Cardiac septum (tissue), 1 donor: ENCODE measurements around the gene PLG. TPM values are rescaled to one million over a fixed set of nuclear protein-coding genes. Genes with fewer than 3 reads are reported as not detected.
"Not testable (repeated sequence)": the region's sequence is repeated elsewhere in the genome, so short reads cannot be mapped to it uniquely, and the experiment has no call there.

ENCODE experiments used
- DNase-seq: peaks from one replicate; pipeline ENCODE4 v3.0.0-alpha.2; 2020; ENCODE audit warnings: low spot score
- intact Hi-C: fragments of 100-400 bp; cut with DNase I; formaldehyde crosslinking; loops from one replicate; pipeline ENCODE4 v1.14.0; 2022
- total RNA-seq: library from RNA; stranded (reverse); fragmentation: NEBNext Ultra II Directional; extraction: Animal tissue kit (Norgen Biotek cat#: 25700); gene quantifications from one replicate; pipeline ENCODE4 v1.2.1, GENCODE V29; 2021
- donor health status: DM: no; HTN: no; CAD: no.

PLG gene
- total RNA-seq, 1 donor from 2014 or later = not detected

GRCh38 chr6:160766989-160767646 is 65.1 kb downstream of the PLG start:
- intact Hi-C loops = no loop called here
- no peak for DNase-seq

- no peak for DNase-seq
- intact Hi-C loops = no loop called here
Observed at GRCh38 chr6:160767647-160768019, 65.6 kb downstream of the PLG start.

GRCh38 chr6:160768101-160768500 is 66.1 kb downstream of the PLG start:
- no peak for DNase-seq
- intact Hi-C loops = no loop called here

GRCh38 chr6:160774399-160774798 is 72.4 kb downstream of the PLG start:
- intact Hi-C loops = no loop called here
- no peak for DNase-seq

- no peak for DNase-seq
- intact Hi-C loops = no loop called here
Observed at GRCh38 chr6:160775792-160776580, 73.9 kb downstream of the PLG start.

GRCh38 chr6:160779095-160779494 is 77.1 kb downstream of the PLG start:
- intact Hi-C loops, DNase-seq: not testable (repeated sequence)

- intact Hi-C loops, DNase-seq: not testable (repeated sequence)
Observed at GRCh38 chr6:160780656-160781055, 78.6 kb downstream of the PLG start.

GRCh38 chr6:160781298-160781697 is 79.3 kb downstream of the PLG start:
- intact Hi-C loops = no loop called here

GRCh38 chr6:160782228-160782627 is 80.2 kb downstream of the PLG start:
- intact Hi-C loops = no loop called here
- no peak for DNase-seq

More at GRCh38 chr6:160781298-160781697, 79.3 kb downstream of the PLG start:
- no peak for DNase-seq

GRCh38 chr6:160783741-160784140 is 81.7 kb downstream of the PLG start:
- intact Hi-C loops = no loop called here
- no peak for DNase-seq

- DNase-seq, intact Hi-C loops: not testable (repeated sequence)
Observed at GRCh38 chr6:160788126-160788525, 86.1 kb downstream of the PLG start.

- intact Hi-C loops = no loop called here
Observed at GRCh38 chr6:160788806-160789205, 86.8 kb downstream of the PLG start.

GRCh38 chr6:160789263-160790027 is 87.4 kb downstream of the PLG start:
- intact Hi-C loops = no loop called here
- no peak for DNase-seq

More at GRCh38 chr6:160788806-160789205, 86.8 kb downstream of the PLG start:
- DNase-seq = no peak

GRCh38 chr6:160790028-160790792 is 88.2 kb downstream of the PLG start:
- intact Hi-C loops = no loop called here
- DNase-seq = no peak

GRCh38 chr6:160791459-160791858 is 89.4 kb downstream of the PLG start:
- DNase-seq = no peak
- intact Hi-C loops = no loop called here

- intact Hi-C loops = no loop called here
- DNase-seq = no peak
Observed at GRCh38 chr6:160791981-160792418, 90.0 kb downstream of the PLG start.

GRCh38 chr6:160792708-160793107 is 90.7 kb downstream of the PLG start:
- intact Hi-C loops = no loop called here
- no peak for DNase-seq

GRCh38 chr6:160793652-160794051 is 91.6 kb downstream of the PLG start:
- DNase-seq = no peak
- intact Hi-C loops = no loop called here

GRCh38 chr6:160795721-160796120 is 93.7 kb downstream of the PLG start:
- DNase-seq = no peak
- intact Hi-C loops = no loop called here

GRCh38 chr6:160798625-160799024 is 96.6 kb downstream of the PLG start:
- intact Hi-C loops = no loop called here
- no peak for DNase-seq
